Bronchial epithelial cell (primary cell): Measurements from ENCODE around the gene ESR1. TPM values are rescaled to one million over a fixed set of nuclear protein-coding genes. Genes with fewer than 3 reads are reported as not detected.

Experiments
- DNase-seq: peaks from one replicate; pipeline ENCODE4 v3.0.0-alpha.2; 2010; ENCODE audit warnings: low read depth
- FAIRE-seq: peaks from 2 replicates; lab custom pipeline; 2011; peaks lifted over from hg19 to GRCh38; lab: Jason Lieb, UNC
- H3K27me3 ChIP-seq: 2 replicates; pipeline ENCODE4 v1.5.1; 2011; ENCODE audit warnings: low read length; ENCODE audit not compliant: control insufficient read depth, insufficient read depth
- H3K36me3 ChIP-seq: 2 replicates; pipeline ENCODE4 v1.5.1; 2011; ENCODE audit warnings: low read length; ENCODE audit not compliant: control insufficient read depth, insufficient read depth
- H3K4me3 ChIP-seq: 2 replicates; pipeline ENCODE4 v1.5.1; 2011; ENCODE audit warnings: mild to moderate bottlenecking, low read depth, low read length, control low read depth
- CTCF ChIP-seq: IDR thresholded peaks from 2 replicates; pipeline ENCODE4 v1.5.1; 2011; ENCODE audit warnings: mild to moderate bottlenecking, moderate library complexity, low read length, control low read depth, inconsistent platforms; ENCODE audit not compliant: insufficient read depth, severe bottlenecking
- total RNA-seq: library from RNA; depleted of rRNA; stranded (reverse); fragments of >200 nt; gene quantifications from 2 replicates; pipeline ENCODE4 v1.2.1, GENCODE V29; 2014

Gene ESR1
- total RNA-seq, 1 donor from 2014 or later: under 0.01 TPM

DNA sequence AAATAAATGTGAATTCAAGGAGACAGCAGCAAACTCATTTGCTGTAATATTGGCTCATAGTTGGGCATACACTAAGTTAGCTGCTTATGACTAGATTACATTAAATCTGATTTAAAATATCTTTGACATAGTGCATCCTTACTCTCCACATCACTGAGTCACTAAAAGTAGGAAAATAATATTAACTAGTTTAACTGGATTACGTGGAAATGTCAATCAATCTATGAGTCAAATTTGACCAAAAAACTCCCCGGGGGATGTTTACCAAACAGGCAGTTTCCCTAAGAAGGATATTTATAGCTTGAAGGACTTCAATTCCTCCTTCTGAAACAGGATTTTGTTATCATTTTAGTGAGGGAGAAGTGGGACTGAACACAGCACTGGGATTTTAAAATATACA lies 366.5 kb downstream of the ESR1 start:
- FAIRE-seq (no peak), DNase-seq (peak; percentile 65)
- Histone ChIP-seq H3K36me3 (no peaks in the 10 kb centered on the region), H3K4me3 (no peak overlapping the region), H3K27me3 (no peaks in the 10 kb centered on the region)
- TF ChIP-seq CTCF: no peak

- FAIRE-seq (peak; percentile 43), DNase-seq (no peak)
- Histone ChIP-seq H3K36me3 (no peaks in the 10 kb centered on the region), H3K27me3 (no peaks in the 10 kb centered on the region), H3K4me3 (no peak overlapping the region)
- TF ChIP-seq CTCF: no peak
Measured at GRCh38 chr6:152176268-152176667, 368.8 kb downstream of the ESR1 start.
